HepG2 (cell line): ENCODE results near the gene C2orf80. TPM values are rescaled to one million over a fixed set of nuclear protein-coding genes. Genes with fewer than 3 reads are reported as not detected.

Experiments used
- AKAP8 ChIP-seq: sonication (generic); formaldehyde crosslinking; IDR thresholded peaks from 2 replicates; pipeline ENCODE4 v1.5.1; 2020; ENCODE audit warnings: mild to moderate bottlenecking, missing genetic modification reagents
- ARHGAP35 ChIP-seq: sonication (generic); formaldehyde crosslinking; IDR thresholded peaks from 2 replicates; pipeline ENCODE4 v1.9.0; 2022; ENCODE audit warnings: mild to moderate bottlenecking, inconsistent platforms, moderate library complexity, missing genetic modification reagents, borderline replicate concordance
- ATF1 ChIP-seq: IDR thresholded peaks from 2 replicates; pipeline ENCODE4 v1.6.1; 2016; ENCODE audit warnings: mild to moderate bottlenecking, control low read depth
- BORCS8-MEF2B ChIP-seq: sonication (generic); formaldehyde crosslinking; IDR thresholded peaks from 2 replicates; pipeline ENCODE4 v1.8.0; 2022; ENCODE audit warnings: mild to moderate bottlenecking, missing genetic modification reagents
- CREB3 ChIP-seq: sonication (generic); formaldehyde crosslinking; IDR thresholded peaks from 2 replicates; pipeline ENCODE4 v1.5.0; 2020; ENCODE audit warnings: missing genetic modification reagents
- DRAP1 ChIP-seq: IDR thresholded peaks from 2 replicates; pipeline ENCODE4 v1.6.1; 2016; ENCODE audit warnings: missing genetic modification reagents, missing compliant biosample characterization
- ELF4 ChIP-seq: sonication (generic); formaldehyde crosslinking; IDR thresholded peaks from 2 replicates; pipeline ENCODE4 v1.5.0; 2020; ENCODE audit warnings: missing genetic modification reagents, mild to moderate bottlenecking, moderate library complexity, borderline replicate concordance
- HIVEP1 ChIP-seq: sonication (generic); formaldehyde crosslinking; IDR thresholded peaks from 2 replicates; pipeline ENCODE4 v1.4.0; 2020; ENCODE audit warnings: mild to moderate bottlenecking, missing genetic modification reagents
- HNF4A ChIP-seq: sonication (generic); formaldehyde crosslinking; IDR thresholded peaks from 2 replicates; pipeline ENCODE4 v1.4.0; 2020; ENCODE audit warnings: missing genetic modification reagents
- HOXD1 ChIP-seq: sonication (generic); formaldehyde crosslinking; IDR thresholded peaks from 2 replicates; pipeline ENCODE4 v1.5.0; 2020; ENCODE audit warnings: missing genetic modification reagents
- JUNB ChIP-seq: sonication (generic); formaldehyde crosslinking; IDR thresholded peaks from 2 replicates; pipeline ENCODE4 v1.8.0; 2022; ENCODE audit warnings: missing genetic modification reagents, mild to moderate bottlenecking, borderline replicate concordance
- MATR3 ChIP-seq: sonication (generic); formaldehyde crosslinking; IDR thresholded peaks from 2 replicates; pipeline ENCODE4 v1.4.0; 2020; ENCODE audit warnings: missing genetic modification reagents
- MYNN ChIP-seq: sonication (generic); formaldehyde crosslinking; IDR thresholded peaks from 2 replicates; pipeline ENCODE4 v1.4.0; 2020; ENCODE audit warnings: mild to moderate bottlenecking, low read depth, missing genetic modification reagents
- NCOA2 ChIP-seq: sonication (generic); formaldehyde crosslinking; IDR thresholded peaks from 2 replicates; pipeline ENCODE4 v1.8.0; 2022; ENCODE audit warnings: inconsistent platforms
- NFYC ChIP-seq: IDR thresholded peaks from 2 replicates; pipeline ENCODE4 v1.6.1; 2016; ENCODE audit warnings: missing genetic modification reagents, missing compliant biosample characterization
- PCBP1 ChIP-seq: fragments of 200-400 bp; formaldehyde crosslinking; IDR thresholded peaks from 2 replicates; pipeline ENCODE4 v1.6.1; 2017; ENCODE audit warnings: mild to moderate bottlenecking, low read depth, low read length, borderline replicate concordance
- PITX1 ChIP-seq: sonication (generic); formaldehyde crosslinking; IDR thresholded peaks from 2 replicates; pipeline ENCODE4 v1.5.1; 2020; ENCODE audit warnings: mild to moderate bottlenecking, missing genetic modification reagents
- RFX1 ChIP-seq: fragments of 450-650 bp; IDR thresholded peaks from 2 replicates; pipeline ENCODE4 v1.6.1; 2017
- SOX5 ChIP-seq: IDR thresholded peaks from 2 replicates; pipeline ENCODE4 v1.6.1; 2016; ENCODE audit warnings: borderline replicate concordance
- SRY ChIP-seq: sonication (generic); formaldehyde crosslinking; IDR thresholded peaks from 2 replicates; pipeline ENCODE4 v1.8.0; 2022; ENCODE audit warnings: mild to moderate bottlenecking, missing genetic modification reagents
- TP53 ChIP-seq: sonication (generic); formaldehyde crosslinking; conservative IDR thresholded peaks from 2 replicates; pipeline ENCODE4 v1.4.0; 2020; ENCODE audit warnings: missing genetic modification reagents
- ZBTB1 ChIP-seq: sonication (generic); formaldehyde crosslinking; IDR thresholded peaks from 2 replicates; pipeline ENCODE4 v1.4.0; 2020; ENCODE audit warnings: missing genetic modification reagents, borderline replicate concordance
- ZNF136 ChIP-seq: sonication (generic); formaldehyde crosslinking; IDR thresholded peaks from 2 replicates; pipeline ENCODE4 v1.8.1; 2022; ENCODE audit warnings: low read depth, mild to moderate bottlenecking, moderate library complexity, missing genetic modification reagents
- ZNF256 ChIP-seq: sonication (generic); formaldehyde crosslinking; conservative IDR thresholded peaks from 2 replicates; pipeline ENCODE4 v1.4.0; 2020; ENCODE audit warnings: missing genetic modification reagents
- ZNF260 ChIP-seq: sonication (generic); formaldehyde crosslinking; IDR thresholded peaks from 2 replicates; pipeline ENCODE4 v1.4.0; 2020; ENCODE audit warnings: missing genetic modification reagents, low read depth, mild to moderate bottlenecking, borderline replicate concordance
- ZNF572 ChIP-seq: sonication (generic); formaldehyde crosslinking; IDR thresholded peaks from 2 replicates; pipeline ENCODE4 v1.5.1; 2020; ENCODE audit warnings: mild to moderate bottlenecking, missing genetic modification reagents
- ZNF670 ChIP-seq: sonication (generic); formaldehyde crosslinking; IDR thresholded peaks from 2 replicates; pipeline ENCODE4 v1.8.0; 2022; ENCODE audit warnings: mild to moderate bottlenecking, missing genetic modification reagents, borderline replicate concordance
- ZNF709 ChIP-seq: sonication (generic); formaldehyde crosslinking; IDR thresholded peaks from 2 replicates; pipeline ENCODE4 v1.5.0; 2020; ENCODE audit warnings: mild to moderate bottlenecking, missing genetic modification reagents
- ZNF749 ChIP-seq: sonication (generic); formaldehyde crosslinking; IDR thresholded peaks from 2 replicates; pipeline ENCODE4 v1.8.0; 2022; ENCODE audit warnings: mild to moderate bottlenecking, missing genetic modification reagents, moderate library complexity, borderline replicate concordance
- ZSCAN21 ChIP-seq: sonication (generic); formaldehyde crosslinking; IDR thresholded peaks from 2 replicates; pipeline ENCODE4 v1.8.0; 2022; ENCODE audit warnings: mild to moderate bottlenecking, missing genetic modification reagents, moderate library complexity, borderline replicate concordance
- ZSCAN31 ChIP-seq: sonication (generic); formaldehyde crosslinking; IDR thresholded peaks from 2 replicates; pipeline ENCODE4 v1.5.0; 2020; ENCODE audit warnings: low read depth, mild to moderate bottlenecking, missing genetic modification reagents
- polyA plus RNA-seq, 8 experiments: library from polyadenylated mRNA; depleted of rRNA in 3 of 8; stranded (reverse) in 7 of 8; unstranded in 1 of 8; fragments of >200 nt; fragmentation: Illumina TruSeq in 4 of 8; extraction: Trizol in 4 of 8; gene quantifications; 2 replicates each; pipeline versions ENCODE4 v1.2.1 to v1.2.3, GENCODE V29; 2011 to 2016; ENCODE audit warnings: low read depth in 4 of 8, missing spikeins in 1 of 8, mixed read lengths in 1 of 8; ENCODE audit not compliant: insufficient read depth in 1 of 8
- total RNA-seq, 5 experiments: library from RNA; depleted of rRNA; stranded (reverse); fragments of >200 nt; fragmentation: Illumina TruSeq; extraction: Trizol; gene quantifications; 2 replicates each; pipeline ENCODE4 v1.2.3, GENCODE V29; 2016; ENCODE audit warnings: low read depth in 1 of 5

C2orf80 gene
- total and polyA plus RNA-seq, 2 of the 13 experiments (the other 11 are each of a cell fraction or from before 2014, with no cell fraction given), result not detected

- TF ChIP-seq JUNB (CRISPR knock-in tag) (no peak), HIVEP1 (CRISPR knock-in tag) (no peak), ELF4 (no peak), DRAP1 (CRISPR knock-in tag) (peak; percentile 28; the same call in 1 of the 2 replicates), HOXD1 (no peak), ZBTB1 (no peak), NCOA2 (no peak; the same call in 1 of the 2 replicates), MYNN (CRISPR knock-in tag) (no peak), ARHGAP35 (no peak), MATR3 (CRISPR knock-in tag) (no peak), ZNF136 (CRISPR knock-in tag) (no peak), SRY (CRISPR knock-in tag) (no peak), PITX1 (CRISPR knock-in tag) (peak; percentile 89), ZSCAN31 (CRISPR knock-in tag) (no peak), ZNF670 (CRISPR knock-in tag) (no peak), HNF4A (CRISPR knock-in tag) (no peak), RFX1 (no peak), ZNF260 (CRISPR knock-in tag) (no peak), ATF1 (CRISPR knock-in tag) (0 out of 2 replicates have a peak, but pooled peaks have one; percentile 29), TP53 (CRISPR knock-in tag) (no peak), CREB3 (no peak), ZNF572 (CRISPR knock-in tag) (no peak), AKAP8 (CRISPR knock-in tag) (no peak), PCBP1 (no peak), SOX5 (CRISPR knock-in tag) (peak; percentile 42; the same call in 1 of the 2 replicates), ZNF749 (no peak), BORCS8-MEF2B (CRISPR knock-in tag) (no peak), NFYC (CRISPR knock-in tag) (no peak), ZSCAN21 (CRISPR knock-in tag) (no peak), ZNF709 (CRISPR knock-in tag) (no peak), ZNF256 (CRISPR knock-in tag) (no peak)
Observed at GRCh38 chr2:208175069-208175839, 14.6 kb downstream of the C2orf80 start (continued).
